Neural cell (in vitro differentiated cells): ENCODE data around the gene CDK8. TPM values are rescaled to one million over a fixed set of nuclear protein-coding genes. Genes with fewer than 3 reads are reported as not detected.

Source experiments
- H2AFZ ChIP-seq: fragments of 200-600, 300-800 bp; sonication (generic), shearing (Covaris generic); 2 replicates; pipeline ENCODE4 v1.6.0; 2014; ENCODE audit warnings: low read depth, mild to moderate bottlenecking, antibody characterized with exemption, low read length, moderate library complexity
- H3F3A ChIP-seq: fragments of 200-600 bp; shearing (Covaris generic); 2 replicates; pipeline ENCODE4 v1.6.1; 2016; ENCODE audit warnings: mild to moderate bottlenecking, moderate library complexity, mixed read lengths, antibody characterized with exemption, low read length; ENCODE audit not compliant: insufficient read depth, poor library complexity, severe bottlenecking
- H3K27ac ChIP-seq: fragments of 200-600, 300-800 bp; sonication (generic), shearing (Covaris generic); 2 replicates; pipeline ENCODE4 v1.5.1; 2014; ENCODE audit warnings: mild to moderate bottlenecking, low read length, moderate library complexity
- H3K27me3 ChIP-seq: fragments of 300-800, 200-600 bp; sonication (generic), shearing (Covaris generic); 2 replicates; pipeline ENCODE4 v1.6.0; 2014; ENCODE audit warnings: mild to moderate bottlenecking, low read depth, low read length, moderate library complexity; ENCODE audit not compliant: insufficient read depth
- H3K36me3 ChIP-seq: fragments of 300-800, 200-600 bp; sonication (generic), shearing (Covaris generic); 2 replicates; pipeline ENCODE4 v1.5.1; 2014; ENCODE audit warnings: mild to moderate bottlenecking, antibody characterized with exemption, low read length, moderate library complexity; ENCODE audit not compliant: insufficient read depth
- H3K4me2 ChIP-seq: fragments of 300-800, 200-600 bp; sonication (generic), shearing (Covaris generic); 2 replicates; pipeline ENCODE4 v1.6.0; 2014; ENCODE audit warnings: mild to moderate bottlenecking, low read length
- H3K4me3 ChIP-seq: fragments of 300-800, 200-600 bp; sonication (generic), shearing (Covaris generic); 2 replicates; pipeline ENCODE4 v1.5.1; 2014; ENCODE audit warnings: mild to moderate bottlenecking, low read length, moderate library complexity
- H3K79me2 ChIP-seq: fragments of 200-600 bp; shearing (Covaris generic); replicated peaks from 2 replicates; pipeline ENCODE4 v1.6.0; 2014; ENCODE audit warnings: mild to moderate bottlenecking, low read length, moderate library complexity; ENCODE audit not compliant: insufficient read depth
- H3K9ac ChIP-seq: fragments of 300-800, 200-600 bp; sonication (generic), shearing (Covaris generic); 2 replicates; pipeline ENCODE4 v1.6.1; 2016; ENCODE audit warnings: mild to moderate bottlenecking, low read length, mixed read lengths
- H3K9me2 ChIP-seq: fragments of 200-600 bp; shearing (Covaris generic); 2 replicates; pipeline ENCODE4 v1.6.1; 2016; ENCODE audit warnings: mild to moderate bottlenecking, low read length, mixed read lengths; ENCODE audit not compliant: insufficient read depth
- H3K9me3 ChIP-seq: fragments of 200-600, 300-800 bp; sonication (generic), shearing (Covaris generic); 2 replicates; pipeline ENCODE4 v1.6.1; 2016; ENCODE audit warnings: mild to moderate bottlenecking, mixed run types, low read length, moderate library complexity, mixed read lengths
- H4K20me1 ChIP-seq: fragments of 200-600 bp; shearing (Covaris generic); 2 replicates; pipeline ENCODE4 v1.6.1; 2016; ENCODE audit warnings: mild to moderate bottlenecking, mixed run types; ENCODE audit not compliant: insufficient read depth
- CTCF ChIP-seq: fragments of 450-650 bp; IDR thresholded peaks from 2 replicates; pipeline ENCODE4 v1.5.1; 2014; ENCODE audit warnings: antibody characterized with exemption, mild to moderate bottlenecking, moderate library complexity; ENCODE audit not compliant: poor library complexity, severe bottlenecking
- EP300 ChIP-seq: fragments of 450-650 bp; conservative IDR thresholded peaks from 2 replicates; pipeline ENCODE4 v1.6.1; 2014; ENCODE audit warnings: antibody characterized with exemption, mild to moderate bottlenecking, moderate library complexity; ENCODE audit not compliant: poor library complexity, severe bottlenecking
- EZH2 ChIP-seq: fragments of 200-600, 300-800 bp; shearing (Covaris generic), sonication (generic); IDR thresholded peaks from 2 replicates; pipeline ENCODE4 v1.6.1; 2014; ENCODE audit warnings: antibody characterized with exemption, low read length, borderline replicate concordance, mild to moderate bottlenecking; ENCODE audit not compliant: insufficient read depth, poor library complexity, severe bottlenecking
- MXI1 ChIP-seq: fragments of 450-650 bp; conservative IDR thresholded peaks from 2 replicates; pipeline ENCODE4 v1.6.1; 2014; ENCODE audit warnings: antibody characterized with exemption, mild to moderate bottlenecking; ENCODE audit not compliant: poor library complexity, severe bottlenecking
- POLR2AphosphoS5 ChIP-seq: IDR thresholded peaks from 2 replicates; pipeline ENCODE4 v1.6.1; 2012
- RAD21 ChIP-seq: fragments of 450-650 bp; conservative IDR thresholded peaks from 2 replicates; pipeline ENCODE4 v1.6.1; 2014; ENCODE audit warnings: antibody characterized with exemption, mild to moderate bottlenecking, moderate library complexity
- SMC3 ChIP-seq: fragments of 450-650 bp; conservative IDR thresholded peaks from 2 replicates; pipeline ENCODE4 v1.6.1; 2014; ENCODE audit warnings: antibody characterized with exemption, mild to moderate bottlenecking, moderate library complexity; ENCODE audit not compliant: poor library complexity
- TAF1 ChIP-seq: IDR thresholded peaks from 2 replicates; pipeline ENCODE4 v1.6.1; 2012; ENCODE audit warnings: low read depth
- polyA plus RNA-seq: library from polyadenylated mRNA; depleted of rRNA; stranded (reverse); fragments of >200 nt; gene quantifications from 2 replicates; pipeline ENCODE4 v1.2.3, GENCODE V29; 2014
- TF ChIP-seq, protein P1 (sequence below): IDR thresholded peaks from 2 replicates; pipeline ENCODE4 v1.6.1; 2012; ENCODE audit warnings: borderline replicate concordance

Gene CDK8
- polyA plus RNA-seq, 1 donor from 2014 or later, result 58.9 TPM

GRCh38 chr13:26259634-26260033 lies 5.7 kb downstream of the CDK8 start:
- H3K9me3 ChIP-seq, result no peaks in the 10 kb centered on the region
- H3K4me2 ChIP-seq, result no peak overlapping the region

DNA sequence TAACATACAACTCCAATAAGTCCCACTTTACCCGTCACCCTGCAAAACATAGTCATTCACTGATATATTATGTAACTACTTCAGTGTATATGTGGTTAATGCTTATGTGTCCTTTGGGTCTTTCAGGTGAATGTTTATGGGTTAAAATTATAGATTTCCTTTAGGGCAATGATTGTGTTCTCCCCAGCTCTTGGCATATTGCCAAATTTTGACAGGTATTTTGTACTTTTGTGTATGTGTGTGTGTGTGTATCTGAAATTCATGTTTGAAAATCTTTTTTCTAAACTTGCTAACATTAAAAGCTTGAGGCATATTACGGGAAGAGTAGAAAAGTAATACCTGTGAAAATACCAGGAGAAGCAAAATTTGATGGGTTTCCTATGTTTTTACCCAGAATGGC lies 8.2 kb downstream of the CDK8 start:
- no peaks in the 10 kb centered on the region for H3K36me3 ChIP-seq
- H3F3A ChIP-seq, result no peaks in the 10 kb centered on the region
- no peaks in the 10 kb centered on the region for H3K27me3 ChIP-seq
- H3K4me2 ChIP-seq, result no peak overlapping the region
- no peak overlapping the region for H3K9ac ChIP-seq
- H4K20me1 ChIP-seq, result no peaks in the 10 kb centered on the region
- H3K79me2 ChIP-seq, result peaks cover 82% of the 10 kb centered on the region
- H3K4me3 ChIP-seq, result no peak overlapping the region
- no peak overlapping the region for H2AFZ ChIP-seq
- TF ChIP-seq MXI1 (no peak), RAD21 (no peak), TAF1 (no peak), EP300 (no peak), POLR2AphosphoS5 (no peak), CTCF (no peak), EZH2 (no peak), SMC3 (no peak)
- TF ChIP-seq, protein P1, sequence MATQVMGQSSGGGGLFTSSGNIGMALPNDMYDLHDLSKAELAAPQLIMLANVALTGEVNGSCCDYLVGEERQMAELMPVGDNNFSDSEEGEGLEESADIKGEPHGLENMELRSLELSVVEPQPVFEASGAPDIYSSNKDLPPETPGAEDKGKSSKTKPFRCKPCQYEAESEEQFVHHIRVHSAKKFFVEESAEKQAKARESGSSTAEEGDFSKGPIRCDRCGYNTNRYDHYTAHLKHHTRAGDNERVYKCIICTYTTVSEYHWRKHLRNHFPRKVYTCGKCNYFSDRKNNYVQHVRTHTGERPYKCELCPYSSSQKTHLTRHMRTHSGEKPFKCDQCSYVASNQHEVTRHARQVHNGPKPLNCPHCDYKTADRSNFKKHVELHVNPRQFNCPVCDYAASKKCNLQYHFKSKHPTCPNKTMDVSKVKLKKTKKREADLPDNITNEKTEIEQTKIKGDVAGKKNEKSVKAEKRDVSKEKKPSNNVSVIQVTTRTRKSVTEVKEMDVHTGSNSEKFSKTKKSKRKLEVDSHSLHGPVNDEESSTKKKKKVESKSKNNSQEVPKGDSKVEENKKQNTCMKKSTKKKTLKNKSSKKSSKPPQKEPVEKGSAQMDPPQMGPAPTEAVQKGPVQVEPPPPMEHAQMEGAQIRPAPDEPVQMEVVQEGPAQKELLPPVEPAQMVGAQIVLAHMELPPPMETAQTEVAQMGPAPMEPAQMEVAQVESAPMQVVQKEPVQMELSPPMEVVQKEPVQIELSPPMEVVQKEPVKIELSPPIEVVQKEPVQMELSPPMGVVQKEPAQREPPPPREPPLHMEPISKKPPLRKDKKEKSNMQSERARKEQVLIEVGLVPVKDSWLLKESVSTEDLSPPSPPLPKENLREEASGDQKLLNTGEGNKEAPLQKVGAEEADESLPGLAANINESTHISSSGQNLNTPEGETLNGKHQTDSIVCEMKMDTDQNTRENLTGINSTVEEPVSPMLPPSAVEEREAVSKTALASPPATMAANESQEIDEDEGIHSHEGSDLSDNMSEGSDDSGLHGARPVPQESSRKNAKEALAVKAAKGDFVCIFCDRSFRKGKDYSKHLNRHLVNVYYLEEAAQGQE, result no peak
- H3K27ac ChIP-seq, result no peak overlapping the region
- H3K9me3 ChIP-seq, result no peaks in the 10 kb centered on the region
- no peaks in the 10 kb centered on the region for H3K9me2 ChIP-seq

More at GRCh38 chr13:26259634-26260033, 5.7 kb downstream of the CDK8 start:
- H3K9me2 ChIP-seq, result no peaks in the 10 kb centered on the region
- H3K4me3 ChIP-seq, result no peak overlapping the region
- H3K27ac ChIP-seq, result no peak overlapping the region
- no peaks in the 10 kb centered on the region for H3K27me3 ChIP-seq
- no peaks in the 10 kb centered on the region for H3F3A ChIP-seq
- peaks cover 77% of the 10 kb centered on the region for H3K79me2 ChIP-seq
- TF ChIP-seq CTCF (no peak), MXI1 (no peak), POLR2AphosphoS5 (no peak), EP300 (no peak), TAF1 (no peak), RAD21 (no peak), EZH2 (no peak), SMC3 (no peak)
- TF ChIP-seq, protein P1, result no peak
- H3K9ac ChIP-seq, result no peak overlapping the region
- no peaks in the 10 kb centered on the region for H3K36me3 ChIP-seq
- H2AFZ ChIP-seq, result no peak overlapping the region
- no peaks in the 10 kb centered on the region for H4K20me1 ChIP-seq
